Middle frontal gyrus (tissue), 1 donor: ENCODE measurements around the gene HSDL1.

Source experiments
- DNase-seq: peaks from one replicate; pipeline ENCODE4 v3.0.0-alpha.2; 2015; ENCODE audit warnings: low spot score; ENCODE audit errors: extremely low spot score

Gene HSDL1

DNA sequence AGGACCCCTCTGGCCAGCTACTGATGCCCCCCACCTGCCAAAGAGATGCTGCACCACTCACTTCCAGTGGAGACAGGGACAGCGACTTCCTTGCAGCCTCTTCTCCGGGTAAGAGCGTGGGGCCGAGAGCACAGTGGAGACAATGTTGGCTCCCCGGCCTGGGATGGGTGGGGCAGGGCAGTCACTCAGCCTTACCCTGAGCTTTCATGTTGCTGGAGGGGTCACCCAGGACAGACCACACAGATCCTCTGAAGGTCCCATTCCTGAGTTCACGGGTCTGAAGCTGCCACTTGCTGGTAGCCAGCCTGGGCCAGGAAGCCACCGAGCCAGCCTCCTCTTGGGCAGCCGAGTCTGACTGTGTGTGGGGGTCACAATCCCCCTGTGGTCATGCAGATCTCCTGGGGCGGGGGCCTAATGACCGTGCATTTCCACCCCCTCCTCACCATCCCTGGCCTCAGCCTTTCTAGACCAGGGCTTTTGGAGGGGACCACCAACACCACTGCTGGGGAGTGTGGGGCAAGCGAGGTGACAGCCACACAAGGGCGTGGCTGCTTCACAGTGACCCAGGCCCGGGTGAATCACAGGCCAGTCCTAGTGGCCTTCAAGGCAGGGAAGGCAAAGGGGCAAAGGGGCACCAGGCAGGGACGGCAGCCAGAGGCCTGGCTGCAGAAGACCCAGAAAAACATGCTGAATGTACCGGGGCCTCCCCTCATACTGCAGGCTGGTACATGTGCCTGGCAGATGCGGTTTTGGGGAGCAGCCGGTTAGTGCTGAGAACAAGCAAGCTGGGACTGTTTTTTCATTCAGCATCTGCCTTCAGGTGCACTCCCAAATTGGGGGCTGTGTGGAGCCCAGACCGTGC is 31.4 kb upstream of the HSDL1 start:
- no peak for DNase-seq

DNA sequence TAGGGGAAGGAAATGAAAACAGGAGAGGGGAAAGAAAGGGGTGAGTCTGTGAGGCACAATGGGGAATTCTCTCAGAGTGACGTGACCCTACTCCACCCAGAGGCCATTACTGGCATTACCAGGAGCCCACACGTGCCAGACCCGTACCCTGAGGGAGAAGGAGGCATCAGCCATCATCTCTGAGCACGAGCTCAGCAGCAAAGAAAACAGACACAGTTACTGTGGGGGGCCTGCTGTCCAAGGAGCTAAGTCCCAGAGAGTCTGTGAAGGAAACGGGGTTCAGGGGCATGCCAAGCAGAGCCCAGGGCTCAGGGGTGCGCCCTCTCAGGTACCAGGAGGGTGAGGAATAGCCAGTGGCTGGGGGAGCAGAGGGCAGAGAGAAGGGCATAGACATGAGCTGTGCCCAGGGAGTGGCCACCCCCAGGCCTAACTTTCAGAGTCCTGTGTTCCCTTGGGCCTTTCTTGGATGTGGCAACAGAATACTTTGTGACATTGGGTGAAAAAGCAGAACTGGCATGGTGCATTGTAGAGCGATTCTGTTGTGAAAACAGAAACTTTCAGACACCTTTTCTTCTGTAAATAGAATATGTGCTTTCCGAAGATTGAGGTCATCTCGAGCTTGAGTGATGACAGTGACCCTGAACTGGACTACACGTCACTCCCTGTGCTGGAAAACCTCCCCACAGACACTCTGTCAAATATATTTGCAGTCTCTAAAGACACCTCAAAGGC is 30.5 kb upstream of the HSDL1 start:
- no peak for DNase-seq

- DNase-seq: no peak
These were observed 29.4 kb upstream of the HSDL1 start for GRCh38 chr16:84174396-84174795.

DNA sequence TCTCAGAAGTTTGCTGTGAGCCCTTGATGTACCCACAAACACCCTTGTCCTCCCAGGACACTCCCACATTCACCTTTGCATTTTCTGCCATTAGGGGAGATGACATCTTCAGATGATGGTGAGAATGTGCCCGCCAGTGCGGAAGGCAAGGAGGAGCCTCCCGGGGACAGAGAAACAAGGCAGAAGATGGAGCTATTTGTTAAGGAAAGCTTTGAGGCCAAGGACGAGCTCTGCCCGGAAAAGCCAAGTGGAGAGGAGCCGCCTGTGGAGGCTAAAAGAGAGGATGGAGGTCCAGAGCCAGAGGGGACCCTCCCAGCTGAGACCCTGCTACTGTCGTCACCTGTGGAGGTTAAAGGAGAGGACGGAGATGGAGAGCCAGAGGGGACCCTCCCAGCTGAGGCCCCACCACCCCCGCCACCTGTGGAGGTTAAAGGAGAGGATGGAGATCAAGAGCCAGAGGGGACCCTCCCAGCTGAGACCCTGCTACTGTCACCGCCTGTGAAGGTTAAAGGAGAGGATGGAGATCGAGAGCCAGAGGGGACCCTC is 24.9 kb upstream of the HSDL1 start:
- DNase-seq: no peak

DNA sequence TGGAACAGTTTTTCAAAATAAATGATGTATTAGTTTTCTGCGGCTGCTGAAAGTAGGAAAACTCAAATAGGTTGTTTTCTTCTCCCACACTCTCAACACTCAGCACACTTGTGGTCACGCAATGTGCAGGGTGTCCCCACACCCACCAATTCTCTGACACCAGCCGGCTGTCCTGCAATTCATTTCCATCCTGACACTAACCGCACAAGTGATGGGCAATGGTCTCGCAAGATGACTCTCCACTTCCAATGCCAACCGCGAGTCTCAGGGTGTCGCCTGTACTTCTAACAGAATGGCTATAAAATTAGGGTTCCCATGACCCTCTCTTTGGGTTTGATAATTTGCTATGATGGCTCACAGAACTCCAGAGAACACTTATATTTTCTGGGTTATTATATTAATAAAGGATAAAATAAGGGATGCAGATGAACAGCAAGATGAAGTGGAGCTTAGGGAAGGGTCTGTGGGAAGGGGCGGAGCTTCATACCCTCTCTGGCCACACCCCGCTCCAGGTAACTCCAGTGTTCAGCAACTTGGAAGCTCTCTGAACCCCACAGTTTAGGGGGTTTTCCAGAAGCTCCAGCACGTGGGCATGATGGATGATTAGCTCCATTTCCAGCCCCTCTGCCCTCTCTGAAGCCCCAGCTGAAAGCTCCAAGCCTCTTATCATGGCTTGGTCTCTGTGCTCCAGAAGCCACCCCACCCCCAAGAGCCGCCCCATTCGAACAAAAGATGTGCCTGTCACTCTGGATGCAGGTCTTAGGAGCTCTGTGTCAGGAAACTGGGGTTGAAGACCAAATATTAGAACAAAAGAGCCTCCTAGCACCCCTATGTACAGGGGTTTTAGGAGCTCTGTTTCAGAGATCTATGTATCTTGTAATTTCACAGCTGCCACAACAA is 22.1 kb upstream of the HSDL1 start:
- no peak for DNase-seq

GRCh38 chr16:84165746-84166145 is 20.8 kb upstream of the HSDL1 start:
- DNase-seq: no peak

- DNase-seq: no peak
These were observed 16.8 kb upstream of the HSDL1 start for GRCh38 chr16:84161801-84162200.

DNA sequence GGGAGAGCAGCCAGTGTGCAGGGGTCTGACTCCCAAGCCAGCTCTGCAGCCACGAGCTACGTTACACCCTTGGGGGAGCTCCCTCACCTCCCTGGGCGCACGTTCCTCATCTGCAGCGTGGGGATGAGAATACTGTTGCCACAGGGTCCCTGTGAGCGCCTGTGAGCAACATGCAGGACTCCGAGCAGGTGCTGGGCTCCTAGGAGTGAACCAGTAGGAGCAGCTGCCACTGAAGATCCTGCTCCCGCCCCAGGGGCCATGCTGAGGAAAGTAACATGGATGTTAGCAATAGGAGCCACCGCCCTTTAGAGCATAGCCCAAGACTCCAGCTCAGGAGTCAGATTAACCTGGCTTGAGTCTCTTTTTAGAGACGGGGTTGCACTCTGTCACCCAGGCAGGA is 16.1 kb upstream of the HSDL1 start:
- DNase-seq: no peak

GRCh38 chr16:84159800-84160199 is 14.8 kb upstream of the HSDL1 start:
- no peak for DNase-seq

- no peak for DNase-seq
These were observed 14.0 kb upstream of the HSDL1 start for GRCh38 chr16:84159007-84159406.

DNA sequence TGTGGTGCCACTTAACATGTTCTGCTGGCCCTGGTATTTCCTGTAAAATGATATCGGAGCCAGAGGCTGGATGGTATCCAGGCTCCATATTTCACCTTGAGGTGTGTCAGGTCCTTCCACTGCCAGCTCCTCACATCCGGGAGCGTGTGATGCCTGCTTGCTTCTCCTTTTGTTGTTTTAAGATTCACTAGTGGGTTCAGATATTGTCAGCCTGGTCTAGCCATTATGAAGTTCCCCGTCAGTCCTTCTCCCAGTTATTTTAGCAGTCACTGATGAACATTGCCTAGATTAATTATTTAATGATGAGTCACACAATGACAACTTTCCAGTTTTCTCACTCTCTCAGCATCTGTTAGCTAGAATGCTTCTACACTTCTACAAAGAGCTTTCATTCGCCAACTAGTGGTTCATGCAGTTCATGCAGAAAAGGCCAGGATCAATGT is 11.4 kb upstream of the HSDL1 start:
- no peak for DNase-seq

DNA sequence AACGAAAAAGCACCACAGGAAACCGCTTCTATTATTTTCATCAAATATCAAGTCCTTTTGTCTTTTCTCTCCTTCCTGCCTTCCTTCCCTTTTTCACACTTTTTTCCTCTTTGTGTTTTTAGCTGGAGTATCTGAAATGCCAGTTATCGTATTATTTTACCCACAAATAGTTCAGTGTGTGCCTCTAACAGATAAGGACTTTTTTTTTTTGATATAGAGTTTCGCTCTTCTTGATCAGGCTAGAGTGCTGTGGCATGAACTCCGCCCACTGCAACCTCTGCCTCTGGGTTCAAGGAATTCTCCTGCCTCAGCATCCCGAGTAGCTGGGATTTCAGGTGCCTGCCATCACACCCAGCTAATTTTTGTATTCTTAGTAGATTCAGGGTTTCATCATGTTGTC is 10.8 kb upstream of the HSDL1 start:
- no peak for DNase-seq

GRCh38 chr16:84155226-84155625 is 10.2 kb upstream of the HSDL1 start:
- no peak for DNase-seq

DNA sequence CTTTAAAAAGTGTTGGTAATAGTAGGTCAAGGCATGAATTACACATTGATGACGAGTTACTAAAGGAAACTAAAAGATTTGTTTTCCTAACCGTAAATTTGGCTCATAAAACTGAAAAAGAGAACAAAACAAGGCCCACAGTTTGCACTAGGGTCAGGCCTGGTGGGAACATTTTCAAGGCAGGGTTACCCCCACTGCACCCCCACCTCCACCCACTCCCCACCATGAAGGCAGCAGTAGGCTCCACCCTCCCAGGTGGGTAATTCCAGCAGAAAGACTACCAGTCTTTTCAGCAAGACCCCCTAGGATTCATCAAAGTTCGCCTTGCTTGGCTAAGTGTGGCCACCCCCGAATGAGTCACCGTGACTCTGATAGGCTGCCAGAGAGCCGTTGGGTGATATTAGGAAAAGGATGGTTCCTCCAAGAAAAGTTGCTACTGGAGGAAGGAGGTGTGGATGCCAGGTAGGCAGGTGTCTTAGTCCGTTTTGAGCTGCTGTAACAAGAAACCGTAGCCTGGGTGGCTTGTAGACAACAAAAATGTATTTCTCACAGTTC is 8.8 kb upstream of the HSDL1 start:
- no peak for DNase-seq

GRCh38 chr16:84150926-84151325 is 5.9 kb upstream of the HSDL1 start:
- no peak for DNase-seq

DNA sequence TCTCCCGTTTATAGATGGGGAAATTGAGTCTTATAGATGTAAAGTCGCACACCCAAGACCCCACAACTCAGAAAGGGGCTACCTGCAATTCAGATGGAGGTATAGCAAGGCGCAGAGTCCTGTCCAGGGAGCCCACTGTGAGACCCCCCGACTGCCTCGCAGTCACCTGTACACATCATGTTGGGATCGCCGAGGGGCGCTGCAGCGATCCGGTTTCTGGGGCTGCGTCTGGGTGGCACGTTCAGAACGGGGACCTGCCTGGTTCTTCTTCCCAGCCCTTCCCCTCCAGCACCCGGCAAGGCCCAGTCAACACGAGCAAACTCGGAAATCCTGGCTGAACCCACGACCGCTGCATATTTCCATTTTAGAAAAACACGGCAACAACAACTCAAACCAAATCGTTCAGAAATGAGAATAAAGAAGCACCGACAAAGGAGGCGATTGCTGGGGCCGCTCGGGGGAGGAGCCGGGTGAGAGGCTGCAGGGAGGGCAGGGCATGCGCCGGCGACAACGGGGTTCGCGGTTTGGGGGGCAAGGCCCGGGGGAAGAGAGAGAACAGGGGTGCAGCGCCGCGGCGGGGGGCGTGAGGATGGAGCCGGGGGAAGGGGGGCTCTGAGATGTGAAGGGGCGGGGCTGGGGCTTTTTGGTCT is 643 bp downstream of the HSDL1 start:
- no peak for DNase-seq

- DNase-seq: no peak
These were observed 1.2 kb downstream of the HSDL1 start for GRCh38 chr16:84143784-84144199.

GRCh38 chr16:84143081-84143480 is 1.9 kb downstream of the HSDL1 start:
- DNase-seq: no peak

GRCh38 chr16:84141143-84141670 is 3.8 kb downstream of the HSDL1 start:
- DNase-seq: no peak

DNA sequence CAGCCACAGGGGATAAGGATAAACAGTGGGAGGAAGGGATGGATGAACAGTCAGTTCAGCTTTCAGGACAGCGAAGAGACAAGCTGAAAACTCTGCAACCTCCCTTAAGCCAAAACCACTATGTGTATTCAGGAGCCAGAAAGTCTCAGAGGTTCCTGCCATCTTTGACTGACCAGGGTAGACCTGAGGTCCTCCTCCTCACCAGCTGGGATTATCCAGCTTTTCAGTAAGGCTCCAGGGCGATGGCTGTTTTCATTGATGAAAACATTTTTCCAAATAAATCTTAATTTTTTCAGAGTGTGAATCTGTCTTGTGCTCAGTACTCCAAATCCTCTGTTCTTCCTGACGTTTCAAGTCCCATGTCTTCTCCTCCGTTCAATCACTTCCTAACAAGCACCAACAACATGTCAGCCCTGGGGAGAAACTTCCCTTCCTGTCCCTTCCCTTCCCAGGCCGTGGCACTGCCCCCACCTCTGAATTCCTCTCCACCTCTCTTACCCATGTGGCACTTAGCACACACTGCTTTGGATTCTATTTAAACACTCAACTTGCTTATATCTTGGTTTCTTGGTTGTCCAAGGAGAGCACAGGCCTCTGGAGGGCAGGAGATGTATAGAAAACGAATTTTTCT is 5.2 kb downstream of the HSDL1 start:
- no peak for DNase-seq
